Measurements from ENCODE around the gene ATP8A2.

- TF ChIP-seq CTCF (IDR thresholded peaks at IDR 0.05) (no peak), ZFX (IDR thresholded peaks at IDR 0.05; ENCODE audit: borderline replicate concordance) (no peak)
Measured at GRCh38 chr13:25992076-25992475, 620.3 kb downstream of the ATP8A2 start.

Measured in 22Rv1 (cell line).